ENCODE data around the gene SCN7A.
A peak's percentile ranks its signal among the peaks of the same experiment; 100 is the strongest.

SCN7A gene

DNA sequence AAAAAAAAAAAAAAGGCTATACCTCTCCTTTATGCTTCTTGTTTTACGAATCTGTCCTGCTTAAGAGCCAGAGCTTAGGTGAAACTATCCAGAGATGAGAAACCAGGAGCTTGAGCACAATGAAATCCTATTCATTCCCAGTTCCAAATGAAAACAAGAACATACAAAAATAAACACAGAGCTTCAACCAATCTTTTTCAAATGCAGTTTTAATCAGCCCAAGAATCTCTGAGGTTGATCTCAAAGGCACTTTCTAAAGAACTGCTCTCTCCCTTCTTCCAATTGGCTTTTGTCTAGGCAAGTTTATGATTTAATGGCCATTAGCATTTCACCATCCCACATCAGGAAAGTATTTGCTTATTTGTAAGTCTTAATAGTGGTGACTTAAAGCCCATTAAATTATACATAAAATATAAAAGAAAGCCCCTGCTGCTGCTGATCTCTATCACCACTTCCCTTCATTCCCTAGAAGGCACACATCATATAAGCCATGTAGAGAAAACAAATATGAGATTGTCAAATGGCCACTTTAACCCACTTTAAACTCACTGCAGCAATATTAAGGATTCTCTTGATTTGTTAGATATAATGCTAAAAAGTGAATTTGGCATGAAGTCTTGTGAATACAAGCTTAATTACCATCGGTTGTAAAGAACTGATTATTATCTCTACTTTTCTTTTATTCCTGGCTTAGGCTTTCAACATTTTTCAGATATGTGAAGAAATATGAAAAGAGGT lies 89.0 kb downstream of the SCN7A start:
- no peak for DNase-seq (ENCODE audit: low read depth in 2 of 2)

DNA sequence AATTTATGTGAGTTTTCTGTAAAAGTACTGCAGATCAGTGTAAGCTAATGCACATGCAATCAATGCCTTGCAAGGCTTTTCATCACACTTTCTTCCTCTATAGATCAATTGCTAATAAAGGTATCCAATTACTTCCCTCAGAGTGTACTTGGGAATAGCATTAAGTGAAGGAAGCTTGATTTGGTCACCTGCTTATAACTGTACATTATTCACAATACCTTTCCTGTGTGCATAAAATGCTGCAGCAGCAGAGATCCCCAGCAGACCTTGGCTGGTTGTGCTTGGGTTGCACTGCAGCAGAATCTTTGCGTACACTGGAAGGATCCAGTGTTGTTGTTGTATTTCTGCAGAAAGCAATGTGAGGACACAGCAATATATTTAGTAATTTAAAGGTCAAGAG lies 99.8 kb downstream of the SCN7A start:
- DNase-seq (ENCODE audit: low read depth in 2 of 2) = no peak

DNA sequence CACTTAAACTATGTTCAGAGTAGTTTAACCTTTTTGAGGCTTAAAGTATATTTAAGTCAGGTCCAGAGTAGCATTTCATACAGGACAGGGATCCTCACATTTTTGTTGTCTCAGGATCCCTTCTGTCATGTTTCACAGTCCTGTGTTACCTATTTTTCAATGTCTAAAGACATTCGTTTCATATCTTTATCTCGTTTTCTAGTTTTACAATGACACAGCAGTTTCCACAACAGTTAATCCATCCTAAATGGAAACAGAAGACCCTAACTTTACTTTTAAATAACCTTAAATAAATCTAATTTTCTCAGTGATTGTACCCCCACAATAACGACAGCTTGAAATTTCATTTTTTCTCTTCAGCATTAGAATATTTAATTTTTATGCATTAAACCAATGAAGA lies 101.0 kb downstream of the SCN7A start:
- DNase-seq (ENCODE audit: low read depth in 2 of 2) = no peak

DNA sequence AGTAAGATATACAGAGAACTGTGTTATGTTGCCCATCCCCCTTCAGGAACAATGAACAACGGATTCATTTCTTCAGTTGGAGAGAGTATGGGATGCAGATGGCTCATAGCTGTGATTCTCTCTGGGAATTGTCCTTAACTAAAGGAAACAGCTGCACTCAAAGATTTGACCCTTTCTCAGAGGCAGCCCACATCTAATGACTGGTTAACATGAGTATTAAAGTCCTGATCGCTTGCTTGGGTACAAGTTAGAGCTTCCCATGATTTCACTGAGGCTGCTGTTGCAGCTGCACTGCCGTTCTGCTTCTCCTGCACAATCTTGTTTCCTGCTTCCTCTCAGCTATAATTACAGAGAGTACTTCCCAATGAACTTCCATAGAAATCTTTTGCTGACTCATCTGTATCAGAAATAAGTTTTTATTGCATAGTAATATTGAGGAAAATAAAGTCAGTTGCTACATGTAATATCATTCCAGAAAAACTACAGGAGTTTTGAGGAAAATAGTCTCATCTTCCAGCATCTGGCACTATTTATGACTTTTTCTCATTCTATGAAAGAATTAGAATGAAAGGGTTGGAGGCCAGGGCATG lies 105.5 kb downstream of the SCN7A start:
- no peak for DNase-seq (ENCODE audit: low read depth in 2 of 2)

DNA sequence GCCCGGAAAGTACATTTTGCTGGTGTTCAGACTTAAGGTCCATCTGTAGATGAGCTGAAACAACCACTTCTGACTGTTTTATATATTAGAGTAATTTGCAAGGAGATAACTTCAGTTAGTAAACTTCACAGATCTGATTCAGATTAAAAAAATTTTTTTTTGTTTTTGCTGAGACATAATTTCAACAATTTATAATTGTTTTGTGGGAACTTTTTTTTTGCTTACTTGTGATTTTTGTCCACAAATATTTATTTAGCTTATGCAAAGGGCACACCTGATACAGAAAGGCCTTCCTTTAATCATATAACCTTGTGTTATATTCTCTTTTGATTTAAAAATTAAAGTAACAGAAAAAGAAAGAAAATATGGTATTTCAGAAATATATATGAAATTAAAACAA lies 108.7 kb downstream of the SCN7A start:
- no peak for DNase-seq (ENCODE audit: low read depth in 2 of 2)

DNA sequence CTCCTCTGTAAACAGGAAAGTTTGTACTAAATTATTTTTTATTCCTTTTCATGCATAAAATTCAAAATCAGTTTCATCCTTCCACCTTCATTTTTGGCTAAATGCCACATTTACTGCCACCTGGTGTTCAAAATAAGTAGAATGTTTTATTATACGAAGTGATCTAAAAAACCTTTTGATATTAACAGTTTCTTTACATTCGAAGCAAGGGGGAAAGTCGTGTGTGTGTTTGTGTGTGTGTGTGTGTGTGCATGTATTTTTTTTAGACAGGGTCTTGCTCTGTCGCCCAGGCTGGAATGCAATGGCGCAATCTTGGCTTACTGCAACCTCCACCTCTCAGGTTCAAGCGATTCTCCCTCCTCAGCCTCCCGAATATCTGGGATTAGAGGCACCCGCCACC lies 109.3 kb downstream of the SCN7A start:
- DNase-seq (ENCODE audit: low read depth in 2 of 2) = no peak

DNA sequence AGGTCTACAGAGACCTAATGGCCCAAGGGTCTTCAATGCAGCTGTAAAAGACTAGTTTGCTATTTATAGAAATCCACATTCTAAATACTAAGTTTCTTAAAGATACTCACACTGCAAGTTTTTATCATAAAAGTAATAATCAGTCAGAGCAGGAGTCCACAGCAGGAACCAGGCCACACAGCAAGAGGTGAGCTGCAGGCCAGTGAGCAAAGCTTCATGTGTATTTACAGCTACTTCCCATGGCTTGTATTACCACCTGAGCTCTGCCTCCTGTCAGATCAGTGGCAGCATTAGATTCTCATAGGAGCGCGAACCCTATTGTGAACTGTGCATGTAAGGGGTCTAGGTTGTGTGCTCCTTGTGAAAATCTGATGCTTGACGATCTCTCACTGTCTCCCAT lies 111.6 kb downstream of the SCN7A start:
- DNase-seq (ENCODE audit: low read depth in 2 of 2) = no peak

DNA sequence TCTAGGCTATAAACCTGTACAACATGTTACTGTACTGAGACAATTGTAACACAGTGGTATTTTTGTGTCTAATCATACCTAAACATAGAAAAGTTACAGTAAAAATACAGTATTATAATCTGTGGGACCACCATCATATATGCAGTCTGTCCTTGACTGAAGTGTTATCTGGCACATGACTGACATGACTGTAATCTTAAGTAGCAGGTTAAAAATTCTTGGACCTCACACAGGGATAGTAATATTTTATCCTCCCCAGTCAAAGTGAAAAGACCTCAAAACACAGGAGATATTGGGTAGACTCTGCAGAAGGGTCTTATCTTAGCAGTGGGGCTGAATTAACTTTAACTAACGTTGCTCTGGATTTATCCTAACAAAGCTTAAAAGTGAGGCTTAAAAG lies 113.4 kb downstream of the SCN7A start:
- DNase-seq (ENCODE audit: low read depth in 2 of 2) = no peak

DNA sequence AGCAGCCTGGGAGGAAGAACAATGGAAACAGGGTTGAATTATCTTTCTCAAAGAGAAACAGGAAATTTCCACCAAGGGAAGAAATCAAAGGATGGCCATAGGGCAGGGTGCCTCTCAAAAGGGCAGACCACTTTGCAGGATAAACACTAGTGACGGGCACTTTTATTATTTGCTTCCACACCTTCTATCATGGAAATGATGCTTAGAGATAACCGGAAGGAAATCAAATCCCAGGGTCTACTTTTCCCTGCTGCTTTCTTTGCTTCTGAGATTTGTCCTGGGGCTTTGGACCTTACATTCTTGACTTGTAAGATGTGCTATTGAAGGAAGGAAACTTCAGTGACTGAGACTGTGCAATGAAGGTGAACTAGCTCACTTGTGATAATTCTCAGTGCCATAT lies 117.2 kb downstream of the SCN7A start:
- DNase-seq (ENCODE audit: low read depth in 2 of 2) = no peak

DNA sequence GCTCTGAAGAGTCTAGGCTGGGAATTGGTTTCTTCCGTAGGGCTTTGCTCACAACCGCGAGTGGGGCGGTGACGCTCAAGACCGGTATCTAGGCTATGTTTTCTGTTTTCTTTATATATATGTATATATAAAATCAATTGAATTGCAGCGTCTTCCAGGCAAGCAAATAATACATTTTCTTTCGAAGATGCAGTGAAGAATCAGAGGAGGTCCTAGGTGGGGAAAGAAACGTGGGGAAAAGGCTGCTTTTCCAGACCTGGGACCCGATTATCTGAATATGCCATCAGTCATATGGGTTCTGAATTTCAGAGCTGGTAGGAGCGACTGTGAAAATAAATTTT lies 117.6 kb downstream of the SCN7A start:
- no peak for DNase-seq (ENCODE audit: low read depth in 2 of 2)

DNA sequence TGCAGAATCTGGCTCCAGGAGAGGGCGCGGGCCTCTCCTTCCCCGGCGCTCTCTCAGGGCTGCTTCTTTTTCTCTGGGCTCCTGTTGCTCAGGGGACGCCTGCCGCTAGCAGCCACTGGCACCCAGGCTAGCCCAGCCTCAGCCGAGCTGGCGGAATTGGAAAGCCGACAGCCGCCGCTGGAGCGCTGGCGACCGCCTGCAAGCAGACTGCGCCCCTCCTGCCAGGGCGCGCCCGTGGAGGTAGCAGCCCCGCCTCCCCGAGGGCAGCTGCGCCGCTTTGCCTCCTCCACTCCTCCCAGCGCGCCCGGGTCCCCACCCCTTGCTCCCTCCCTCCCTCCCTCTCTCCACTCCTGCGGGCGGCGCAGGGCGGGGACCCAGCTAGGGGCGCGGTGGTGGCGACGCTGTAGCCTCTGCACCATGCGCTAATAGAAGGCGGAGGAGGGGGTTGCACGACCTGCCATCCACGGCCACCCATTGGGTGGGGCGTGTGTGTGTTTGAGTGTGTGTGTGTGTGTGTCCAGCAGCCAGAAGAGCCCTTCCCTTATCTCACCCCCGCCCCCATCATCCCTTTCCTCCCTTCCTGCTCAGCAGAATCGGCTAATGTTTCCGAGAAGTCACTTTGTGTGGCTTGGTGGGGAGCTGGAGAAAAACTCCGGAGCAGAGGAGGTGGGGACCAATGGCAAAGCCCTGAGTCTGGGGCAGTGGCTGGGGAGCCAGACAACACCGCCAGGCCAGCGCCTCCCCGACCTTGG lies 118.1 kb downstream of the SCN7A start, which contains the start of gene SCN9A:
Gene SCN9A, minus strand, starts transcription at position 209 of the 752 bp plus-strand sequence. CDS start 64,188 bp downstream, outside the sequence.
- peak in 1 of 2 donors; percentile 2 for DNase-seq (ENCODE audit: low read depth in 2 of 2)

DNA sequence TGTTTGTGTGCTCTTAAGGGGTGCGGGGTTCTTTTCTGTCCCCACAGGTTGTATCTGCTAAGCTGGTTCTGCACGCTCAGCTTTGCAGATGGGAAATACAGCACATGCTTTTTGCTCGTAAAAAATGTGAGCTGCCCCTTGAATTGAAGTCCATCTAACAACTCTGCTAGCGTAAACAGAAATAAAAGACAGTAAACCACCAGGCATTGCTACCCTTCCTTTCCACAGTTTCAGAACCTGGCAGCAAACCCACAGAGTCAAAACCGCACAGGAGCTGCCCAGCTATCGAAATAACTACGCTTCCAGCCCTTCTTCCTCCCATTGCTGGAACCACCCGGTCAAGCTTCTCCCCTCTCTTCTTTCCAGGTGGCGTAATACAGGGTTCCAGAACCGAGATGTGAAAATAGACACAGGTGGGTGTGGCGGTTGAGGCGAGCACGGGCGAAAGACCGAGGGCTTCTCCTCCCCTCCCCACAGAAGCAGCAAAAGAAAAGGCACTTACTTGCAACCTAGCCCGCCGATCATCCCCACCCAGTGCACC lies 118.8 kb downstream of the SCN7A start:
- no peak for DNase-seq (ENCODE audit: low read depth in 2 of 2)

DNA sequence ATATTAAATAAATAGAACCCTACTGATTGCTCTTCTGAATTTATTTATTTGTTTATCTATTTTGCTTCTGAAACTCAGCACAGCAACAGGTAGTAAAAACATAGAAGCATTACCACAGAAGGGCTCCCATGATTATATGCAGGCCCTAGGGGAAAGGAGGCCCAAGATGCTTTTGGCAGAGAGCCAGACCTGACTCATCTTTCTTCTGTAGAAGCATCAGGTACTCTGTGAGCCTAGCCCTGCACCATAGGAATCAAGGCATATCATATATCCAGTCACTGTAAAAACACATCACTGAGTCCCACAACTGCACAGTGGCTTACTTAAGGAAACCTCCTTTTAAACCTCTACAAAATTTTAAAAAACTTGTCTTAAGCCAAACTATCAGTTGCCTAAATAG lies 120.1 kb downstream of the SCN7A start:
- no peak for DNase-seq (ENCODE audit: low read depth in 2 of 2)

DNA sequence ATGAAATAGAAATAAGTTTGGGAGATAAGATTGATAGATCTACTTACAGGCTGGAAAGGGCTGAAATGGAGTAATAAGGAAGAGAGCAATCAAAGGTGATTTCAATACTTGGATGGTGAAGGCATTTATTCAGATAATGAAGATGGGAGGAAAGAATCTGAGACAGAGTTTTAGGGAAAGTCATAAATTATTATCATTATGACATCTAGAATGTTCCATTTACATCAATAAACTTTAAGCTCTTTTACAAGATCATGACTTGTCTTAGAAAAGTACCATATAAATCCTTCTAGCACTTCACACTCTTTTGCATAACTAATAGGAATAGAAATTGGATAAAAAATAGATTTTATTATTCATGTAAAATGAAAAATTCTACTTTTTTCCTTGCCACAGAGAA lies 120.5 kb downstream of the SCN7A start:
- no peak for DNase-seq (ENCODE audit: low read depth in 2 of 2)

DNA sequence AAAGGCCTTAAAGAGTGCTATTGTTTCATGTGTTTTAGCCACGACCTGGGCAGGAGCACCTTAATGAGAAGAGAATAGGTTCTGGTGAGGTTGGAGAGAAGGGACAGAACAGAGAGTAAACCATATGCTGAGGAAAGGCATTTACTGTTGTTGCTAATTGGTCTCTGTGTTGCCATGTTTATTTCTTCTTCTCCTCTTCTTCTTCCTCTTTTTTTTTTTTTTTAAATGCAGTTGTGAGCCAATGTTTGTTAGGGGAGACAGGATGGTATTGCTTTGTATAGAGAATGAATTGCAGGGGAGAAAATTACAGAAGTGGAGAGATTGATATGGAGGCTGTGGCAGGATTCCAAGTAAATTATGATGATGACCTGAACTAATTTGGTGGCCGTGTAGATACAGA lies 120.9 kb downstream of the SCN7A start:
- no peak for DNase-seq (ENCODE audit: low read depth in 2 of 2)

DNA sequence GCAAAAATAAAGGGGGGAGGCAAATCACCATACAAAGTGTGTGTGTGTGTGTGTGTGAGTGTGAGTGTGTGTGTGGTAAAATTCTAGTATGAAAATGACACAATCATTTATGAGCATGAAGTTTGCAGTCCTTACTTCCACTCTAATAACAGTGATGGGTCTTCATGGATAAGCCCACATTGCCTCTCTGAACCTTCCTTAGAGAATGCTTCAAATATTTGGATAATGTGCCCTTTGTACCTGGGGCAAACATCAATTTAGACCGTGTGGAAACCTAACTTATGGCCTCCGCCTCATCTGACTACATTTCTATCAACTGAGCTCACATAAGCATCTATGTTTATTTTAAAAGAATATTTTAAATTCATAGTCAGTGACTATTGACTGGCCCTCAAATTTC lies 122.0 kb downstream of the SCN7A start:
- no peak for DNase-seq (ENCODE audit: low read depth in 2 of 2)

DNA sequence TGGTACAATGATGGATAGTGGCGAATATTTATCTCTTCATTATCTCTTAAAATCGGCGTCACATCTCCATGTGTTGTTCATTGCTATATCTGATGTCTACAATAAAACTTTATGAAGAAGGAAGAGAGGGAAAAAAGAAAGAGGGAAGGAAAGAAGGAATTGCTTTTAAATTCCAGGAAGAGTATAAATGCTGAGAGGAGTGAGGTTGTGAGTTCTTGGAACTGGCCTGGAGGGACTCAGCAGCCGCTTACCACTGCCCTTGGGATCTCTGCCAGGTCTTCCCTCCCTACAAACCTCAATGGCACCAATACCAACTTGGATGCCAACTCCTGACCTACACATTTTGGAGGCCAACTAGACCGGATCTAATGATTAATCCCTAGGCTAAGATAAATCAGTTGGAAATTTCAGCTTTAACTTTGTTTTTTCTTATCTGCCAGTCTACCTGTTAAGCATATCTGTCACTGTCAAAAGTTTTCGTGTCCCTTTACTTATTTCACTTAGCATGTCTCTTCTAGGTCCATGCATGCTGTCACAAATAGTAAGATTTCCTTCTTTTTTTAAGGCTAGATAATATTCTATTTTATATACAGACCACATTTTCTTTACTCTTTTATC lies 128.1 kb downstream of the SCN7A start:
- no peak for DNase-seq (ENCODE audit: low read depth in 2 of 2)

DNA sequence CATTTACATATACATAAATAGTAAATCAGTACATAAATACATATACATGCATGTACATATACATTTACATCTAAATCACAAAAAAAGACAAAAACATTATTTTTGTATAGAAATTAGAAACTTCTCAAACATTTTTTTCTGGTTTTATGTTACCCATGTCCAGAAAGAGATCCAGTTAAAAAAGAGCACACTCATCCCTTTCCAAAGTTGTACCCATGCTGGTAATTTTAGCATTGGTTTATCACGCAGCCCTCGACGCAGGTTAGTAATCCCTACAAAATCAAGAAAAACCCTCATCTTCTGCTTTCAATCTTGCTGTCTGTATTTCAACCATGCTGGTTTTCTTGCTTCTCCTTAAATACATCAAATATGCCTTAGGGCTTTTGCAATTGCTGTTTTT lies 128.8 kb downstream of the SCN7A start:
- DNase-seq (ENCODE audit: low read depth in 2 of 2) = no peak

DNA sequence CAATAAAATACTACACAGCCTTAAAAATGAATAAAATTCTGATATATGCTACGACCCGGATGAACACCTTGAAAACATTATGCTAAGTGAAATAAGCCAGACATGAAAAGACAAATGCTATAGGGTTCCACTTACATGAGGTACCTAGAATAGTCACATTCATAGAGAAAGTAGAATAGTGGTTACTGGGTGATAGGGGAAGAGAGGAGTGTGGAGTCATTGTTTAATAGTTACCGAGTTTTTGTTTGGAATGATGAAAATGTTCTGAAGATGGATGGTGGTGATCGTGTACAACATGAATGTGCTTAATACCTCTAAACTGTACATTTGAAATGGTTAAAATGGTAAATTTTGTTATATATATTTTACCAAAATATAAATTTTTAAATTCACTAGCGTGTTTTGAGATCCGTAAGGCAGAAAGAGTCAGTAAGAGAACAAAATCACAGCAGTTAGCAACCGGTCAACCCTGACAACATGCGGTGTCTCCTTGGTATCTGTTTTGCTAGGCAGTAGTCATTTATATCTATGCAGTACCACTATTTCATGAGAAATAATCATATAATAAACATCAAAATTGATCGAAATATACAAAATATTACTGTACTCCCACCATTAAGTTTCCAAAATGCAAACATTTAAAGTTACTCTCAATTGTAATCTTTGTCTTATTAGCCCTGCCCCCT lies 129.4 kb downstream of the SCN7A start:
- DNase-seq (ENCODE audit: low read depth in 2 of 2) = no peak

DNA sequence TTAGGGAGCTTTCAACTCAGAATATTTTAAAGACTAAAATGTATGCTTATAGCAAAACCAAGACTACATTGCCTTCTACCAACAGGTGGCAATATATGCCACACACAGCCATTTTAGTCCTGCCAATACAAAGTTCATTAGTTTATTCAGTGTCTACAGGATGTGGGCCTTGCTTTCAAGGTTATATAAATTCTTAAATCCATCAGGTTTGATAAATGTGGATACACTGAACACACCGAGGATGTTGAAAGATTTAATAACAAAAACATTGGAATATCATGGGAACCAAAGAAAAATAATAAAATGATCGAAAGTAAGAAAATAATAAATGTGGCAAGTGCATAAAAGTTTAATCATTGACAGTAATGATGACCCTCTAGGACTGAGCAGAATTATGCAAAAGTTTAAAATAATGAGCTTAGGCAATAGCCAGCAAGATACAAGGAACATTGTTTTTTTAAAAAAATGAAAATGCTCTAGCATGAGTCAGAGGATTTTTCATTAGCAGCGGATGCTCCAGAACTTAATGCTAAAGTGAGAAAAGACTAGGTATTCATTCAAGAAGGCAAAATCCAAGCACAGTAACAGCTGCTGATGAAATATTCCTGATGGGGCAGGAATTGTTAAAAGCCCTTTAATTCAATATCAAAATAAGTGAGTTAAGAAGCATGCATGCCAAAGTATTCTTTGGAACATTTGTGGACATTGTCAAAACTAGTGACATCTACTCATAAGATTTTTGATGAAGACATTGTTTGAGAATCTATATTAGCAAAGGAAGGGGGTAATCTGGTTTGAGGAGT lies 132.5 kb downstream of the SCN7A start:
- DNase-seq (ENCODE audit: low read depth in 2 of 2) = no peak

DNA sequence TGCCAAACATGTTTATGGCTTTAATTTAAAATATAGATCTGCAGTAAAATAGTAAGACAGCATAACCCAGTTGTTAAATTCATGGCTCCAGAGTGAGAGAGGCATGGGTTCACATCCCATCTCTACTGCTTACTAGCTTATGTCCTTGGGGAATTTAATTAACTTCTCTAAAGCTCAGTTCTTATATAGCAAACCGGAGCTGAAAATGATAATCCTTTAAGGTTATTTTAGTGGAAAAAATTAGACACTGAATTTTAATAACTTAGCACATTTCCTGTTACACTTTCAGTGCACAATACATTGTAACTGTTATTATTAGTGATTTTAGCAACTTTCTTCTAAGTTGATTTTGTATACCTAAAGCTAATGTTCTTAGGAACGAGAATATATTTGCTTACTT lies 133.1 kb downstream of the SCN7A start:
- no peak for DNase-seq (ENCODE audit: low read depth in 2 of 2)

Data from activated CD4-positive, alpha-beta T cell treated with anti-CD3 and anti-CD28 coated beads for 24 hours (primary cell).